Stimulated activated CD4-positive, alpha-beta T cell treated with anti-CD3 and anti-CD28 coated beads, Interleukin-12 subunit alpha, Interleukin-12 subunit beta, amount 100 ng/mL, for 4 hours (primary cell): ENCODE results near the gene ATG9A.

Experiments used
- DNase-seq: peaks from one replicate; pipeline ENCODE4 v3.0.0-alpha.2; 2020

The ATG9A gene

GRCh38 chr2:219252084-219252483 lies 22.6 kb upstream of the ATG9A start:
- DNase-seq, result no peak

- DNase-seq, result no peak
Observed at GRCh38 chr2:219251656-219252055, 22.2 kb upstream of the ATG9A start.

GRCh38 chr2:219250049-219250781 lies 20.8 kb upstream of the ATG9A start:
- DNase-seq, result no peak

GRCh38 chr2:219249203-219249980 lies 20.0 kb upstream of the ATG9A start:
- no peak for DNase-seq

- no peak for DNase-seq
Observed at GRCh38 chr2:219248845-219249202, 19.4 kb upstream of the ATG9A start.

- peak; percentile 49 for DNase-seq
Observed at GRCh38 chr2:219247678-219248642, 18.5 kb upstream of the ATG9A start.

- no peak for DNase-seq
Observed at GRCh38 chr2:219246559-219246958, 17.1 kb upstream of the ATG9A start.

- DNase-seq, result no peak
Observed at GRCh38 chr2:219245899-219246230, 16.4 kb upstream of the ATG9A start.

GRCh38 chr2:219245148-219245898 lies 15.9 kb upstream of the ATG9A start, which contains the start of the genes GLB1L and STK16:
Gene GLB1L, minus strand, starts transcription at chr2:219245444. Its CDS starts 1,871 bp downstream, at chr2:219243573.
Gene STK16, plus strand, starts transcription at chr2:219245479. Its CDS starts 521 bp downstream, at chr2:219246000.
- DNase-seq, result peak; percentile 88

GRCh38 chr2:219244789-219245147 lies 15.3 kb upstream of the ATG9A start:
- no peak for DNase-seq

GRCh38 chr2:219243291-219243761 lies 13.9 kb upstream of the ATG9A start:
- no peak for DNase-seq

- DNase-seq, result no peak
Observed at GRCh38 chr2:219234331-219234730, 4.9 kb upstream of the ATG9A start.

- peak; percentile 47 for DNase-seq
Observed at GRCh38 chr2:219230059-219230540, 664 bp upstream of the ATG9A start.

GRCh38 chr2:219228911-219229304 lies 528 bp downstream of the ATG9A start:
- no peak for DNase-seq

GRCh38 chr2:219228041-219228910 lies 1.2 kb downstream of the ATG9A start:
- DNase-seq, result no peak

- DNase-seq, result no peak
Observed at GRCh38 chr2:219225350-219225749, 4.1 kb downstream of the ATG9A start.

GRCh38 chr2:219223831-219224610 lies 5.4 kb downstream of the ATG9A start:
- DNase-seq, result no peak

- no peak for DNase-seq
Observed at GRCh38 chr2:219221957-219222518, 7.4 kb downstream of the ATG9A start.

GRCh38 chr2:219220652-219221402 lies 8.6 kb downstream of the ATG9A start:
- DNase-seq, result no peak
